K562 (cell line): ENCODE results near the gene PCDHGA12. TPM values are rescaled to one million over a fixed set of nuclear protein-coding genes. Genes with fewer than 3 reads are reported as not detected.
"Not testable (repeated sequence)": the region's sequence is repeated elsewhere in the genome, so short reads cannot be mapped to it uniquely, and the experiment has no call there.

Experiments used
- ATAC-seq: fragments of 200-7000 bp; cut with Tn5 transposase; 3 replicates; pipeline ENCODE4 v1.9.1; 2020; ENCODE audit warnings: moderate library complexity
- BruUV-seq: library from RNA; stranded (reverse); fragments of 400-500 nt; replicated peaks from 2 replicates; lab custom pipeline; 2021; lab: Mats Ljungman, UMichigan
- CTCF ChIA-PET: fragments of 300-600 bp; formaldehyde crosslinking; extraction: SDS; loops from one replicate; lab custom pipeline; 2021; ENCODE audit warnings: low intra/inter-chr PET ratio; lab: Yijun Ruan, JAX
- POLR2A ChIA-PET: fragments of 300-600, 350-650 bp; sonication (Branson Sonifier 250); formaldehyde crosslinking; extraction: SDS; loops from one replicate; lab custom pipeline; 2021; ENCODE audit warnings: antibody characterized with exemption, inconsistent platforms; lab: Yijun Ruan, JAX
- DNase-seq, 4 experiments: peaks; one replicate each; pipeline versions ENCODE4 v3.0.0 to v3.0.0-alpha.2; 2011 to 2018; ENCODE audit warnings: low spot score in 3 of 4, mixed read lengths in 3 of 4; ENCODE audit errors: extremely low read depth in 1 of 4
- FAIRE-seq: peaks from 2 replicates; lab custom pipeline; 2011; peaks lifted over from hg19 to GRCh38; lab: Jason Lieb, UNC
- H2AFZ ChIP-seq: 2 replicates; pipeline ENCODE4 v1.6.0; 2011; ENCODE audit warnings: low read depth, low read length, control low read depth, inconsistent platforms
- H3K27ac ChIP-seq: fragments of 200-600 bp; 3 replicates; pipeline ENCODE4 v1.8.0; 2011; ENCODE audit warnings: low read depth, mild to moderate bottlenecking, control low read depth, inconsistent platforms, low read length, moderate library complexity, mixed read lengths; ENCODE audit errors: extremely low read depth
- H3K27me3 ChIP-seq, 2 experiments: fragments of 300-600 bp in 1 of 2; 2 replicates in 1 of 2; 3 replicates in 1 of 2; pipeline versions ENCODE4 v1.6.0 to v1.8.0; 2011; ENCODE audit warnings: inconsistent platforms in 2 of 2, low read length in 2 of 2, mild to moderate bottlenecking in 1 of 2, mixed read lengths in 1 of 2, moderate library complexity in 1 of 2; ENCODE audit not compliant: control insufficient read depth in 2 of 2, insufficient read depth in 2 of 2
- H3K36me3 ChIP-seq: fragments of 300-600 bp; 3 replicates; pipeline ENCODE4 v1.8.0; 2011; ENCODE audit warnings: mild to moderate bottlenecking, low read length, inconsistent platforms; ENCODE audit not compliant: control insufficient read depth, insufficient read depth
- H3K4me1 ChIP-seq, 2 experiments: fragments of 200-600 bp in 1 of 2; replicated peaks in 1 of 2; 2 replicates in 1 of 2; 3 replicates in 1 of 2; pipeline versions ENCODE4 v1.5.1 to v1.8.0; 2011; ENCODE audit warnings: inconsistent platforms in 2 of 2, low read length in 2 of 2, mild to moderate bottlenecking in 1 of 2, mixed read lengths in 1 of 2, moderate library complexity in 1 of 2; ENCODE audit not compliant: control insufficient read depth in 2 of 2, insufficient read depth in 2 of 2
- H3K4me2 ChIP-seq: 2 replicates; pipeline ENCODE4 v1.6.1; 2011; ENCODE audit warnings: low read length, control low read depth, inconsistent platforms, mixed read lengths; ENCODE audit not compliant: insufficient read depth
- H3K4me3 ChIP-seq: fragments of 200-600 bp; sonication (generic), shearing (Covaris generic); 2 replicates; pipeline ENCODE4 v1.5.1; 2016; ENCODE audit warnings: control low read depth, inconsistent platforms
- H3K79me2 ChIP-seq: fragments of 200-600 bp; 3 replicates; pipeline ENCODE4 v1.8.0; 2011; ENCODE audit warnings: low read length, inconsistent platforms; ENCODE audit not compliant: control insufficient read depth, insufficient read depth
- H3K9ac ChIP-seq, 2 experiments: 2 replicates each; pipeline versions ENCODE4 v1.6.0 to v1.6.1; 2011; ENCODE audit warnings: low read depth in 2 of 2, low read length in 2 of 2, control low read depth in 1 of 2, inconsistent platforms in 1 of 2, mild to moderate bottlenecking in 1 of 2, mixed read lengths in 1 of 2; ENCODE audit not compliant: insufficient read depth in 1 of 2
- H3K9me1 ChIP-seq: one replicate; pipeline ENCODE4 v1.6.0; 2011; ENCODE audit warnings: inconsistent platforms, mild to moderate bottlenecking, low read length, moderate library complexity; ENCODE audit not compliant: control insufficient read depth, insufficient read depth
- H3K9me3 ChIP-seq: replicated peaks from 2 replicates; pipeline ENCODE4 v1.5.1; 2011; ENCODE audit warnings: low read depth, low read length, inconsistent platforms; ENCODE audit not compliant: control insufficient read depth, insufficient read depth
- H4K20me1 ChIP-seq: replicated peaks from 2 replicates; pipeline ENCODE4 v1.6.1; 2011; ENCODE audit warnings: low read length, inconsistent platforms, mixed read lengths; ENCODE audit not compliant: control insufficient read depth, insufficient read depth
- MAFG ChIP-seq: fragments of 450-650 bp; conservative IDR thresholded peaks from 2 replicates; pipeline ENCODE4 v1.6.1; 2016; ENCODE audit warnings: missing genetic modification characterization, missing compliant biosample characterization
- RB1 ChIP-seq: fragments of 450-650 bp; IDR thresholded peaks from 2 replicates; pipeline ENCODE4 v1.6.1; 2017; ENCODE audit warnings: low read depth, mild to moderate bottlenecking
- THRA ChIP-seq: fragments of 450-650 bp; IDR thresholded peaks from 2 replicates; pipeline ENCODE4 v1.6.1; 2017; ENCODE audit warnings: mild to moderate bottlenecking, moderate library complexity
- WGBS: fragments of 100-300 bp; shearing (Covaris generic); methylation state at CpG from one replicate; pipeline ENCODE4 v1.1.6; 2016; ENCODE audit warnings: low coverage, mixed read lengths; ENCODE audit not compliant: insufficient coverage; ENCODE audit errors: missing lambda C conversion rate; 5-methylcytosine and 5-hydroxymethylcytosine counted together
- in situ Hi-C: fragments of 300-500 bp; cut with MboI; formaldehyde crosslinking; loops from 4 replicates; pipeline ENCODE4 v1.15.0; 2018; ENCODE audit warnings: inconsistent platforms, mixed read lengths
- intact Hi-C: fragments of 100-400 bp; cut with micrococcal nuclease; formaldehyde crosslinking; loops from 2 replicates; pipeline ENCODE4 v1.14.2; 2022
- polyA plus RNA-seq, 8 experiments: library from polyadenylated mRNA; depleted of rRNA in 4 of 8; stranded (reverse) in 5 of 8; unstranded in 3 of 8; fragments of >200 nt; fragmentation: Nextera tagmentation in 2 of 8; fragmentation: Illumina TruSeq in 1 of 8; extraction: Ambion mirVana in 2 of 8; extraction: Trizol in 1 of 8; gene quantifications; 2 replicates each; pipeline versions ENCODE4 v1.2.1 to v1.2.3, GENCODE V29; 2011 to 2014; ENCODE audit warnings: inconsistent platforms in 1 of 8, missing spikeins in 1 of 8
- total RNA-seq, 7 experiments: library from RNA; depleted of rRNA in 6 of 7; stranded (reverse); fragments of >200 nt in 6 of 7; fragmentation: Illumina TruSeq in 2 of 7; extraction: Trizol in 2 of 7; gene quantifications; 2 replicates each; pipeline versions ENCODE4 v1.2.1 to v1.2.3, GENCODE V29; 2011 to 2021; ENCODE audit warnings: low replicate concordance in 1 of 7

PCDHGA12 gene
- total and polyA plus RNA-seq, 9 of the 15 experiments (the other 6 are each of a cell fraction or from before 2014, with no cell fraction given): 0.03 TPM; not detected in 8

- no peak for TF ChIP-seq THRA
- TF ChIP-seq MAFG (tag): no peak
- no peak for TF ChIP-seq RB1
These were observed 979 bp downstream of the PCDHGA12 start (continued) for GRCh38 chr5:141431286-141431685.

GRCh38 chr5:141432308-141432707 is 2.0 kb downstream of the PCDHGA12 start:
- H3K9me3 ChIP-seq, POLR2A ChIA-PET, H3K4me2 ChIP-seq, CTCF ChIA-PET, intact Hi-C loops, H3K4me3 ChIP-seq, in situ Hi-C loops, H3K9me1 ChIP-seq, H2AFZ ChIP-seq, FAIRE-seq, BruUV-seq, DNase-seq, H3K9ac ChIP-seq, ATAC-seq, H3K27ac ChIP-seq, H4K20me1 ChIP-seq, H3K79me2 ChIP-seq, H3K36me3 ChIP-seq: not testable (repeated sequence)
- H3K27me3 ChIP-seq: peaks cover 8 to 30% of the 10 kb centered on the region in 2 experiments; a peak in 3 of 5 replicates
- 11% methylated on average over 12 of the region's 38 CpGs for WGBS
- H3K4me1 ChIP-seq: peaks cover 0 to 22% of the 10 kb centered on the region in 2 experiments; a peak in 2 of 5 replicates
